CD4-positive, CD25-positive, alpha-beta regulatory T cell (primary cell): Measurements from ENCODE around the gene PRR7. TPM values are rescaled to one million over a fixed set of nuclear protein-coding genes. Genes with fewer than 3 reads are reported as not detected.

ENCODE experiments used
- ATAC-seq, 2 donors: fragments of 150-1000 bp; cut with Tn5 transposase; one replicate each; pipeline ENCODE4 v1.10.0; 2021; ENCODE audit warnings: low read depth in 2 of 2, moderate number of reproducible peaks in 2 of 2, moderate library complexity in 1 of 2
- DNase-seq, 3 donors: peaks; one replicate each; pipeline versions ENCODE4 v3.0.0 to v3.0.0-alpha.2; 2012 to 2022; ENCODE audit warnings: mixed read lengths in 1 of 3
- H3K27ac ChIP-seq: one replicate; pipeline ENCODE4 v1.7.0; 2013; ENCODE audit warnings: mild to moderate bottlenecking, low read length; ENCODE audit not compliant: insufficient read depth, poor library complexity, severe bottlenecking
- H3K27me3 ChIP-seq: one replicate; pipeline ENCODE4 v1.7.0; 2013; ENCODE audit warnings: low read length; ENCODE audit not compliant: control insufficient read depth, insufficient read depth
- H3K36me3 ChIP-seq: one replicate; pipeline ENCODE4 v1.7.0; 2013; ENCODE audit warnings: mild to moderate bottlenecking, low read length, moderate library complexity; ENCODE audit not compliant: control insufficient read depth, insufficient read depth
- H3K4me1 ChIP-seq: 2 replicates; pipeline ENCODE4 v1.7.0; 2013; ENCODE audit warnings: mild to moderate bottlenecking, low read length; ENCODE audit not compliant: insufficient read depth, control insufficient read depth, poor library complexity, severe bottlenecking
- H3K4me3 ChIP-seq: one replicate; pipeline ENCODE4 v1.7.0; 2013; ENCODE audit warnings: low read depth, mild to moderate bottlenecking, low read length, moderate library complexity
- H3K9me3 ChIP-seq, 2 experiments: 1 replicate in 1 of 2; 2 replicates in 1 of 2; pipeline ENCODE4 v1.7.0; 2013; ENCODE audit warnings: low read length in 2 of 2, mild to moderate bottlenecking in 1 of 2, moderate library complexity in 1 of 2; ENCODE audit not compliant: control insufficient read depth in 2 of 2
- H3K27ac Mint-ChIP-seq, 3 donors: one replicate each; pipeline ENCODE4 v1.8.0; 2020 to 2022; ENCODE audit warnings: mild to moderate bottlenecking in 3 of 3, mixed read lengths in 3 of 3, moderate library complexity in 2 of 3
- H3K27me3 Mint-ChIP-seq: one replicate; pipeline ENCODE4 v1.8.0; 2022; ENCODE audit warnings: mild to moderate bottlenecking, mixed read lengths
- H3K36me3 Mint-ChIP-seq: one replicate; pipeline ENCODE4 v1.8.0; 2020; ENCODE audit warnings: mixed read lengths
- H3K4me1 Mint-ChIP-seq, 4 donors: one replicate each; pipeline ENCODE4 v1.8.0; 2020 to 2022; ENCODE audit warnings: mixed read lengths in 4 of 4, mild to moderate bottlenecking in 1 of 4
- H3K4me3 Mint-ChIP-seq, 4 donors: one replicate each; pipeline ENCODE4 v1.8.0; 2020 to 2022; ENCODE audit warnings: mild to moderate bottlenecking in 4 of 4, mixed read lengths in 4 of 4, moderate library complexity in 3 of 4
- H3K9me3 Mint-ChIP-seq, 7 donors: one replicate each; pipeline ENCODE4 v1.8.0; 2020 to 2022; ENCODE audit warnings: mixed read lengths in 7 of 7, mild to moderate bottlenecking in 3 of 7, moderate library complexity in 2 of 7
- polyA plus RNA-seq, 4 donors: library from polyadenylated mRNA; unstranded; fragments of 300-500 nt; fragmentation: Illumina TruSeq; gene quantifications; one replicate each; pipeline ENCODE4 v1.2.3, GENCODE V29; 2021
- total RNA-seq: library from RNA; stranded (reverse); gene quantifications from one replicate; pipeline ENCODE4 v1.2.3, GENCODE V29; 2022

Gene PRR7
- total and polyA plus RNA-seq, 5 donors from 2014 or later, result 10.2 to 21.8 (median 12.6) TPM

- Mint-ChIP-seq H3K27ac (no peak overlapping the region), H3K9me3 (no peaks in the 10 kb centered on the region), H3K27me3 (peaks cover 13% of the 10 kb centered on the region), H3K36me3 (no peaks in the 10 kb centered on the region), H3K4me3 (peak overlapping the region in 1 of 4 donors; percentile 58), H3K4me1 (peaks cover 0 to 36% (median 5%) of the 10 kb centered on the region in 4 donors)
- Histone ChIP-seq H3K9me3 (no peaks in the 10 kb centered on the region), H3K4me3 (no peak overlapping the region), H3K27ac (no peak overlapping the region), H3K4me1 (peaks cover under 1% of the 10 kb centered on the region), H3K36me3 (no peaks in the 10 kb centered on the region), H3K27me3 (peaks cover 6% of the 10 kb centered on the region)
- DNase-seq, result no peak
- no peak for ATAC-seq
Observed at GRCh38 chr5:177477701-177478477, 31.3 kb downstream of the PRR7 start.

DNA sequence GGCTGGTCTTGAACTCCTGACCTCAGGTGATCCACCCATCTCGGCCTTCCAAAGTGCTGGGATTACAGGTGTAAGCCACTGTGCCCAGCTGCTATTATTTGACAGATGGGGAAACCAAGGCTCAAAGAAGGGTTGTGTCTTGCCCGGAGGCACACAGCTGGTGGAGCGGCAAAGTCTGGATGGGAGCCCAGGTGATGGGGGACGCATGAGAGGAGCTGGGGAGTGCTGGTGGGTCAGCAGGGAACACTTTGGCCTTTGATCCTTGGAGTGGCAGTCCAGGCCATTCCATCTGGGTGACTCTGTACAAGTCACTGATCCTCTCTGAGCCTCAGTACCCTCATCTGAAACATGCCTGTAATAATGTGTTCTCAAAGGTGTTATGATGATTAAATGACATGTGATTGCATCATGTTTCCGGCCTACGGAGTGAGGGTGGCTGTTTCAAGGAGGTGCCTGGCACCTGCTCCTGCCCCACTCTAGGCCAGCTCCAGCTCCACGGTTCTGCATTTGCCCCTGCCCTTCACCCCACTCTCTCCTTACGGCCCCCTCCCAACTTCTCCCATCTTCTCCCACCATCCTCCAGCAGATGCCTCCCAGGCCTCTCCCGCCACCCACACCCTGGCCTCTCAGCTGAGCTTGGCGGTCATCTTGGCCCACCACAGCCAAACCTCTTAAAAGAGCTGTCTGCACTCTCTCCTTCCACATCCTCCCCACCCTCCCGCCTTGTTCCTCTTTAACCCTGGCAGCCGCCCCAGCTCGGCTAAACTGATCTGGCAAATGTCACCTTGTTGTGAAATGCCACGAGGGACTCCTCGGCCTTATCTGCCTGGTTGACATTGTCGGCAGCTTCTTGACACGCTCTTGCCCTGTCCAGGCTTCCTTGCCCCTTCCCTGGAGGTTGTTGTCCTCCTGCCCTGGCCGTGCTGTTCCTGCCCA lies 32.4 kb downstream of the PRR7 start:
- no peak overlapping the region for H3K27ac ChIP-seq
- H3K4me1 ChIP-seq, result no peaks in the 10 kb centered on the region
- peaks cover 0 to 34% (median 5%) of the 10 kb centered on the region in 4 donors for H3K4me1 Mint-ChIP-seq
- no peaks in the 10 kb centered on the region for H3K36me3 ChIP-seq
- H3K9me3 ChIP-seq, result no peaks in the 10 kb centered on the region
- peaks cover 4% of the 10 kb centered on the region for H3K27me3 ChIP-seq
- H3K27ac Mint-ChIP-seq, result peak overlapping the region; percentile 88 to 91 (median 90)
- H3K27me3 Mint-ChIP-seq, result peaks cover 12% of the 10 kb centered on the region
- H3K4me3 ChIP-seq, result no peak overlapping the region
- no peak overlapping the region for H3K4me3 Mint-ChIP-seq
- H3K36me3 Mint-ChIP-seq, result no peaks in the 10 kb centered on the region
- H3K9me3 Mint-ChIP-seq, result no peaks in the 10 kb centered on the region
- DNase-seq, result peak in 1 of 3 donors; percentile 62
- ATAC-seq, result peak; percentile 54 to 61

DNA sequence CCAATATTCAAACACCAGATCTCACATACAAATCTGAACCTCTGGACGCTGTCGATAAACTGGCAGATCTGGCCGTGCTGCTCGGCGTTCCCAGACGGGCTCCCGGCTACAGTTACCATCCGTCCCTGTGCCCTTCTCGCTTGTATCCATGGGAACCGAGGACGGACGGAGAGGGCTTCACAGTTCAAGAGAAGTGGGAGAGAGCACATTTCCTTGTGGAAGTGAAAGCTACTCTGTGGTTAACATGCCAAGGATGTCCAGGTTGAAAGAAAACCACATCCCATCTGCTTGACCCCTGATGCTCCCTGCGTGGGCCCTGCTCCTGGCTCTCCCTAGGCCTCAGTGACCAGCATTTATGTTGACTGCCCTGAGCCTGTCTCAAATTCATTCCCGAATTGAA lies 33.2 kb downstream of the PRR7 start:
- Histone ChIP-seq H3K4me1 (no peaks in the 10 kb centered on the region), H3K36me3 (no peaks in the 10 kb centered on the region), H3K27ac (no peak overlapping the region), H3K4me3 (no peak overlapping the region), H3K27me3 (no peaks in the 10 kb centered on the region), H3K9me3 (no peaks in the 10 kb centered on the region)
- Mint-ChIP-seq H3K4me3 (no peak overlapping the region), H3K27me3 (peaks cover 5% of the 10 kb centered on the region), H3K36me3 (peaks cover 5% of the 10 kb centered on the region), H3K27ac (peak overlapping the region in 2 of 3 donors; percentile 77 to 88), H3K4me1 (peaks cover 0 to 26% (median 4%) of the 10 kb centered on the region in 4 donors), H3K9me3 (no peaks in the 10 kb centered on the region)
- no peak for DNase-seq
- ATAC-seq, result no peak

- no peak overlapping the region for H3K27ac Mint-ChIP-seq
- ATAC-seq (no peak), DNase-seq (no peak)
- H3K36me3 ChIP-seq, result no peaks in the 10 kb centered on the region
- H3K36me3 Mint-ChIP-seq, result peaks cover 11% of the 10 kb centered on the region
- no peaks in the 10 kb centered on the region for H3K9me3 ChIP-seq
- H3K4me3 ChIP-seq, result no peak overlapping the region
- peaks cover 0 to 1% (median 0%) of the 10 kb centered on the region in 7 donors for H3K9me3 Mint-ChIP-seq
- no peaks in the 10 kb centered on the region for H3K27me3 Mint-ChIP-seq
- no peaks in the 10 kb centered on the region for H3K27me3 ChIP-seq
- H3K4me1 ChIP-seq, result no peaks in the 10 kb centered on the region
- no peak overlapping the region for H3K27ac ChIP-seq
- no peak overlapping the region for H3K4me3 Mint-ChIP-seq
- peaks cover 0 to 12% (median 0%) of the 10 kb centered on the region in 4 donors for H3K4me1 Mint-ChIP-seq
Observed at GRCh38 chr5:177482359-177482795, 35.8 kb downstream of the PRR7 start.

DNA sequence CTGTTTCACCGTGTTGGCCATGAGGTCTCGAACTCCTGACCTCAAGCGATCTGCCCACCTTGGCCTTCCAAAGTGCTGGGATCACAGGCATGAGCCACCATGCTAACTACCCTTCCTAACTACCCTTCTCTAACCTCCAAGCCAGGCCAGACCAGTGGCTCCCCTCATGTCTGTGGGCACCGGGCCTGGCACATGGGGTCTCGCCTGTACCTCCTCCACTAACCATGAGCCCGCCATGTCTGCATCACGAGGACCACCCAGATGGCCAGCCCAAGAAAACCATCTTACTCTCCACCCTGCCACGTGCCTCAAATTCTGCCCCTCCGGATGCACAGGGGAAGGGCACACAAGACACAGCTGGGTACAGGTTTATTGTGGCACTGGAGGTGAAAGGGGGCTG lies 36.4 kb downstream of the PRR7 start:
- H3K9me3 ChIP-seq, result no peaks in the 10 kb centered on the region
- no peak overlapping the region for H3K27ac Mint-ChIP-seq
- no peak overlapping the region for H3K4me3 Mint-ChIP-seq
- no peak overlapping the region for H3K4me3 ChIP-seq
- peaks cover 12% of the 10 kb centered on the region for H3K36me3 Mint-ChIP-seq
- no peak overlapping the region for H3K27ac ChIP-seq
- no peaks in the 10 kb centered on the region for H3K4me1 ChIP-seq
- H3K36me3 ChIP-seq, result no peaks in the 10 kb centered on the region
- no peak for DNase-seq
- no peaks in the 10 kb centered on the region for H3K27me3 Mint-ChIP-seq
- no peaks in the 10 kb centered on the region for H3K27me3 ChIP-seq
- peaks cover 0 to 12% (median 0%) of the 10 kb centered on the region in 4 donors for H3K4me1 Mint-ChIP-seq
- H3K9me3 Mint-ChIP-seq, result peaks cover 0 to 1% (median 0%) of the 10 kb centered on the region in 7 donors
- ATAC-seq, result no peak

DNA sequence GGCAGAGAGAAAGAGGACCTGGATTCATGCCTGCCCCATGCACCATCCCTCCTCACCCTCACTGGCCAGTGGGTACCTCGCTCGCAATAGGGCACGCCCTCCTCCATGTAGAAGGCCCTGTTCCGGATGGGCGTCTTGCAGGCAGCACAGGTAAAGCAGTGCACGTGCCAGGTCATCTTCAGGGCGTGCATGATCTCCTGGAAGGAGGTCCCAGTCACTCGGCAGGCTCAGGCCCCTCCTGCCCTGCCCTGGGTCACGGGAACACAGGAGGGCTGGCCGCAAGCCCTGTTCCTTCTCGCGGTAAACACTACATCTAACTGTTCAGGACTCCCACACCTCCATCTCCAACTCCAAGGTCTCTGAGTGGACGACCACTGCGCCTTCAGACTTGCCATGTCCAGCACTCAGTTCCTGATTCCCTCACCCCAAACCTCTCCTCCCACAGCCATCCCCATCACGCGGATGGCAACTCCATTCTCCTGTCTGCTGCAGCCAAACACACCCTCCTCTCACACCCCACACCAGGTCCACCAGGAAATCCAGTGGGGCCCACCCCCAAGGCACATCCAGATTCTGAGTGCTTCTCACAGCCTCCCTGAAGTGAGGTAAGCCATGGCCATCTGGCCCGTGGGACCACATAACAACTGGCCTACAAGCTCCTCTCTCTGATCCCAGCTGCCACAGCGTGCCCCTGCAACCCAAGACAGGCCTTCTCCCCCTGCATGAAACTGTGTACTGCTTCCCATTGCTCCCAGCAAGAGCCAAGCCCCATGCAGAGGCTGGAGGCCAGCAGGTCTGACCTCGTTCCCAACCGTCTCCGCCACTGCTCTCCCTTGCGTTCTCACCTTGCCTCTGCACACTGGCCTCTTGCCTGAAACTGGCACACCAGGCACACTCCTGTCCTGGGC lies 37.6 kb downstream of the PRR7 start:
- Mint-ChIP-seq H3K27me3 (no peaks in the 10 kb centered on the region), H3K36me3 (peaks cover 12% of the 10 kb centered on the region), H3K9me3 (peaks cover 0 to 1% (median 0%) of the 10 kb centered on the region in 7 donors), H3K27ac (peak overlapping the region in 1 of 3 donors; percentile 2), H3K4me3 (no peak overlapping the region), H3K4me1 (peaks cover 0 to 3% (median 0%) of the 10 kb centered on the region in 4 donors)
- ATAC-seq, result no peak
- Histone ChIP-seq H3K9me3 (no peaks in the 10 kb centered on the region), H3K36me3 (no peaks in the 10 kb centered on the region), H3K27me3 (no peaks in the 10 kb centered on the region), H3K27ac (no peak overlapping the region), H3K4me3 (no peak overlapping the region), H3K4me1 (no peaks in the 10 kb centered on the region)
- no peak for DNase-seq
